HG02642 (cell line): ENCODE data around the gene CD300LD.

Experiments used
- ATAC-seq: cut with Tn5 transposase; IDR thresholded peaks from one replicate; pipeline ENCODE4 v1.9.1; 2021; ENCODE audit warnings: mild to moderate bottlenecking; ENCODE audit not compliant: unreplicated experiment, poor library complexity

CD300LD gene

GRCh38 chr17:74608511-74608910, 16.4 kb upstream of the CD300LD start:
- ATAC-seq: no peak

- ATAC-seq: no peak
These were observed 15.1 kb upstream of the CD300LD start for GRCh38 chr17:74607221-74607620.

DNA sequence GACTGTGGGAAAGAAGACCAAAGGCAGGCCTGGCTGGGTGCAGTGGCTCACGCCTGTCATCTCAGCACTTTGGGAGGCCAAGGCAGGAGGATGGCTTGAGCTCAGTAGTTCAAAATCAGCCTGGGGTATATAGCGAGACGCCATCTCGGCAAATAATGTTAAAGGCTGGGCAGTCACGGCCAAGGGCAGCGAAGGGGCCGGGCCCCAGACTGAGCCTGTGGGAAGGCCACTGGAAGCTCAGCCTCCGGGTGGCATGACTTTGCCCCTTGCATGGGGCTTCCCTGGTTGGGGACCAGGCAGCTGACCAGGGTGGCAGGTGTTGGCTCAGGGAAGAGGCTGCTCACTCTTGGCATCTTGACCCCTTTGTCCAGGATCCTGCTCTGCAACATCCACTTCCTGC, 14.0 kb upstream of the CD300LD start:
- ATAC-seq: no peak

DNA sequence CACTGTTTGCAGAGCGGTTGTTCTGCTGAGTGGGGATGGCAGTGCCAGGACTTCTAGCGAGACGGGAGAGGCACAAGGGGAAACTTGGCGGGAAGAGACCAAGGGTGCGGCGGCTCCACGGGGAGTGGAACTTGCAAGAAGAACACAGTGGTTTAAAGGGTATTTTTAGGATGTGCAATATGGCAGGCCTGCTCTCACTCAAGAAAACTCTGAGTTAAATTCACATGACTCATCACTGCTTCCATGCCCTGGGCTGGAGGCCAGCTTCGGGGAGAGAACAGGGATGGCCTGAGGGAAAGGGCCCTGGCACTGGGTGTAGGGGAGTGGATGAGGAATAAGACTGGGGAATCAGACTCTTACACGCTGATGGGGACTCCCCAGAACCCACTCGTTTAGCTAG, 13.3 kb upstream of the CD300LD start:
- ATAC-seq: no peak

GRCh38 chr17:74604761-74605160, 12.7 kb upstream of the CD300LD start:
- no peak for ATAC-seq

DNA sequence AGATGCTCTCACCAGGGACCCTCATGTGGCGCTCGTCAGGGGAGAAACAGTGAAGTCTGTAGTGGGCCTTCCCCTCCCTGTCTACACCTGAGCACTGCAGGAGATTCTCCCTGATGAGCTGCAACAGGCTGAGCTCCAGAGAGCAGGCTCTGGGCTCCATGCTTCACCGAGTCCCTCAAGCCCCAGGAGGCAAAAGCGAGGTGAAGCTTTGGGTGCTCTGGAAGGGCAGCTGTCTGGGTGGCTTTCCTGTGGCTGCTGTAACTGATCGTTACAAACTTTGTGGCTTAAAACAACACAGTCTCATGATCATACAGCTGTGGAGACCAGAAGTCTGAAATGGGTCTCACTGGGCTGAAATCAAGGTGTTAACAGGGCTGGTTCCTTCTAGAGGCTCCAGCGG, 12.1 kb upstream of the CD300LD start:
- no peak for ATAC-seq

GRCh38 chr17:74603746-74604145, 11.7 kb upstream of the CD300LD start:
- ATAC-seq: no peak

GRCh38 chr17:74603037-74603635, 11.1 kb upstream of the CD300LD start:
- ATAC-seq: no peak

GRCh38 chr17:74601944-74602572, 10.0 kb upstream of the CD300LD start:
- no peak for ATAC-seq

GRCh38 chr17:74599448-74599939, 7.4 kb upstream of the CD300LD start:
- no peak for ATAC-seq

GRCh38 chr17:74599023-74599399, 6.9 kb upstream of the CD300LD start:
- no peak for ATAC-seq

DNA sequence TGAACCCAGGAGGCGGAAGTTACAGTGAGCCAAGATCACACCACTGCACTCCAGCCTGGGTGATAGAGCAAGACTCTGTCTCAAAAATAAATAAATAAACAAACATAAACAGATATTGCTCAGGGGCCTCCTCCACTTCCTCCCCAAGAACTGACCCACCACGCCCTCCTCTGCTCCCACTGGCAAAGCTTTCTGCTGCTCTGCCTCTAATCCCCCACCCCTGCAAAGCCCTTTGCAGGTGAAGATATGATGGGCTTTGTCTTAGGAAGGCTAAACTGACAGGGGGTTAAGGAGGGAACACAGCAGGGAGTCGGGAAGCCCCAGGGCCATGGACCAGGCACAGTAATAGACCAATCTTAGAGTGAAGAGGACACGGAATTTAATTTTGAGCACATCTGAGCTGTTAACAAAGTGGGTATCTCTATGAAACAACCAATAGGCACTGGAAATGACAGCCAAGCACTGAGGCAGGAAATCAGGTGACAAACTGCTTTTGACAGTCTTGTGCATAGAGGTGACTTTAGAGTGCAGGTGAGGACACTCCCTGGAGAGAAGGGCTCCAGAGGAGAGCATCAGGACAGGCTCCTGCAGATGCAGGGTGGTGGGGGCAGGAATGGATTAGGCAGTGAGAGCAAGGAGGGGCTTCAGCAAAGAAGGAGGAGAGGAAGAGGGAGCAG, 6.4 kb upstream of the CD300LD start:
- ATAC-seq: no peak

GRCh38 chr17:74597069-74597790, 5.1 kb upstream of the CD300LD start:
- ATAC-seq: no peak

GRCh38 chr17:74595037-74595750, 3.1 kb upstream of the CD300LD start:
- ATAC-seq: no peak

- ATAC-seq: no peak
These were observed 580 bp downstream of the CD300LD start for GRCh38 chr17:74591503-74591902.

DNA sequence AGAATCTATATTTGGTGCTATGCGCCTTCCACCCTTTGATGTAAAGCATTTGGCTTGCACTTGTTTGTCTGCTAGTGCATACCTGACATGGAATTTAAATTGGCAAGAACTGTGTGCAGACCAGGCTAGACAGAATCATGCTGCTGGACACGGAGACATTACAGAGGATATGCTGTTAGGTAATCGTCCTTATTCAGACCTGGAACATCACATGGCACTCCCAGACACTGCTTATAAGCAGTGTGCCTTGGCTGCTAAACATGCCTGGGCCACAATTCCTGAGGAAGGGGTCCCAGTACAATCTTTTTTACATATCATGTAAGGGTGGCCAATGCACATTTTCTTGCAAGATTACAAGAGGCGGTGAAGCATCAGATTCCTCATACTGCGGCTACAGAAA, 6.4 kb downstream of the CD300LD start:
- no peak for ATAC-seq

GRCh38 chr17:74584292-74585060, 7.6 kb downstream of the CD300LD start:
- ATAC-seq: no peak

DNA sequence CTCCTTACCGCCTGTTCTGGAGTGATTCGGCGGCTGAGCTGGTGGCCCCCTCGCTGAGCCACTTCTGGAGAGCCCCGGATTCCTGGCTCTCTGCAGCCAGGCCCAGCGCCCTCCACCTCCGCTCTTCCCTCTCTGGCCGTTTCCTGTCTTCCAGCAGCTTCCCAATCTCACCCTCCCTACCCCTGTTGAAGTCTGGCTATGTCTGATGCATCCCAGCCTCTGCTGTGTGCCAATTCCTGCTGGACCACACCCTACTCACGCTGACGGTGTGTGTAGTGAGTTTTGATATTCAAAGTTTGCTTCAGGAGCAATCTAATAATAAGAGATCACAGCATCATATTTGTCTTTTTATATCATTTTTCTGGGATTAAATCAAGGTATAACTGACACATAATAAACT, 9.4 kb downstream of the CD300LD start:
- no peak for ATAC-seq

GRCh38 chr17:74579900-74580299, 12.2 kb downstream of the CD300LD start:
- ATAC-seq: no peak

DNA sequence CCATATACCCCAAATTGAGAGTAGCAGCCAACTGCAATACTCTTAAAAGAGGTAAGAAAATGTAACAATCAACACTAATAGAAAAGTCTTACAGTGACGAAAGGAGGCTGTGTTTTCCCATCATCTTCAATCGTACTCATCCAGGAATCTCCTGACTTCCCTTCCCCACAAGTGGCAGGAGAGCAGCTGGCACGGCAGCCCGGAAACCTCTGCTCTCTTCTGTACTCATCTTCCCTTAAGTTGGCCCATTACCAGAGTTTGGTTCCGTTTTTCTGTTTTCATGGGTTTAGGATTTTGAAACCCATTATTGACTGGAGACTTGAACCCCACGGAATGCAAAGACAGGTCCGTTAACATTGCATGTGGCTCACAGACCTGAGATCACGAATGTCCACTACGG, 13.1 kb downstream of the CD300LD start:
- no peak for ATAC-seq
